Ovary (tissue), 3 donors: ENCODE measurements around the gene MYH11.

ENCODE experiments used
- POLR2A ChIP-seq: fragments of 450-650 bp; IDR thresholded peaks from one replicate; pipeline ENCODE4 v1.6.1; 2017; ENCODE audit warnings: antibody characterized with exemption, mild to moderate bottlenecking, moderate library complexity
- TF ChIP-seq, protein P1 (sequence below), 3 donors: fragments of 450-650 bp in 2 of 3; fragments of 200-600 bp in 1 of 3; IDR thresholded peaks; one replicate each; pipeline versions ENCODE4 v1.5.1 to v1.8.0; 2016 to 2022; ENCODE audit warnings: antibody characterized with exemption in 3 of 3, mild to moderate bottlenecking in 1 of 3
- donor health status: DM: no; HTN: no; CAD: no.

DNA sequence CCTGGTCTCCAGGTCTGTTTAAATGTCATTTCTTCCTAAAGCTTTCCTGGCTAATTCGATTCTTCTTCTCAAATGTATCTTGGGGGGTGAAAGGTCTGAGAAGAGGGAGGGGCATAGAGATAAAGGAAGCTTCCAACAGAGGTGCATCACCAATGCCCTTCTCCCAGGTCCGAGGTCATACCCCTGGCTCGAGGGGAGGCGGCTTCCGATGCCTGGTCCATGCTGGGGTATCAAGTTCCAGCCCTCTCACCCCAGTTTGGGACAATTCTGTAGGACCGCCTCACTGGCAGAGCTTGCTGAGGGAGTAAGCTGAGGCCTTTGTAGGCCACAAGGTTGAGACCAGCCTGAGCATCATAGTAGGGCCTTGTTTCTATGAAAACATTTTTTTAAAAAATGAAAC, 41.8 kb upstream of the MYH11 start:
- TF ChIP-seq, protein P1, sequence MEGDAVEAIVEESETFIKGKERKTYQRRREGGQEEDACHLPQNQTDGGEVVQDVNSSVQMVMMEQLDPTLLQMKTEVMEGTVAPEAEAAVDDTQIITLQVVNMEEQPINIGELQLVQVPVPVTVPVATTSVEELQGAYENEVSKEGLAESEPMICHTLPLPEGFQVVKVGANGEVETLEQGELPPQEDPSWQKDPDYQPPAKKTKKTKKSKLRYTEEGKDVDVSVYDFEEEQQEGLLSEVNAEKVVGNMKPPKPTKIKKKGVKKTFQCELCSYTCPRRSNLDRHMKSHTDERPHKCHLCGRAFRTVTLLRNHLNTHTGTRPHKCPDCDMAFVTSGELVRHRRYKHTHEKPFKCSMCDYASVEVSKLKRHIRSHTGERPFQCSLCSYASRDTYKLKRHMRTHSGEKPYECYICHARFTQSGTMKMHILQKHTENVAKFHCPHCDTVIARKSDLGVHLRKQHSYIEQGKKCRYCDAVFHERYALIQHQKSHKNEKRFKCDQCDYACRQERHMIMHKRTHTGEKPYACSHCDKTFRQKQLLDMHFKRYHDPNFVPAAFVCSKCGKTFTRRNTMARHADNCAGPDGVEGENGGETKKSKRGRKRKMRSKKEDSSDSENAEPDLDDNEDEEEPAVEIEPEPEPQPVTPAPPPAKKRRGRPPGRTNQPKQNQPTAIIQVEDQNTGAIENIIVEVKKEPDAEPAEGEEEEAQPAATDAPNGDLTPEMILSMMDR (IDR thresholded peaks at IDR 0.05) = no peak
- TF ChIP-seq POLR2A = no peak
